NOMO-1 treated with dmso at 0.1 percent for 144 hours (cell line): ENCODE results near the gene PTPRN2.

Experiments used
- DNase-seq: peaks from one replicate; lab custom pipeline; 2025; ENCODE audit not compliant: unreplicated experiment; lab: John Stamatoyannopoulos, UW

Gene PTPRN2

DNA sequence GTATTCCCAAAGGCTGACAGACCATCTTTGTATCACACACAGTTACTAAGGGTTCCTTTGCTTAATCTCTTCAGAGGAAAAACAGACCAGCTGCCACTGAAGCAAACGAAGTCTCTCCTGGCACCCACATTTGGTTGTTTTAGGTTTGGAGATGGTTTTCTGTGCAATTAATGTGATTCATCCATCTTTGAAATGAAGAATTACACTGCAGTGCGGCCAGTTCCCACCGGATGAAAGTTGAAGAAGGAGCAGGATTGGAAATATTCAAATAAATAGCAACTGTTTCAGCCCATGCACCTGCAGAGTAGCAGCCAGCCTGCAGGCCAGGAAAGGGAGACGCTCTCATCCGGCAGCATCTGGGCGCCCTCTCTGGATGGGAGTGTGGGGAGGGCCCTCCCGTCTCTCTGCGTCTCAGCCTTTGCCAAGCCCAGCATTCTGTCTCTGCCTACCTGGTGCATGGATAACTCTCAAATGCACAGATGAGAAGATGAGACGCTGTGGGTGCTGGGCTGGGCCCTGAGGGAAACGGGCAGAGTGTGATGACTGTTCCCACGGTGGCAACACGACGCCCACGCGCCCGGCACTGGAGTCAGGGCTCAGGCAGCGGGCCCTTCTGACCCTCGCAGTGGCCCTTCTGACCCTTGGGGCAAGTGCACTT is 214.0 kb downstream of the PTPRN2 start:
- no peak for DNase-seq

DNA sequence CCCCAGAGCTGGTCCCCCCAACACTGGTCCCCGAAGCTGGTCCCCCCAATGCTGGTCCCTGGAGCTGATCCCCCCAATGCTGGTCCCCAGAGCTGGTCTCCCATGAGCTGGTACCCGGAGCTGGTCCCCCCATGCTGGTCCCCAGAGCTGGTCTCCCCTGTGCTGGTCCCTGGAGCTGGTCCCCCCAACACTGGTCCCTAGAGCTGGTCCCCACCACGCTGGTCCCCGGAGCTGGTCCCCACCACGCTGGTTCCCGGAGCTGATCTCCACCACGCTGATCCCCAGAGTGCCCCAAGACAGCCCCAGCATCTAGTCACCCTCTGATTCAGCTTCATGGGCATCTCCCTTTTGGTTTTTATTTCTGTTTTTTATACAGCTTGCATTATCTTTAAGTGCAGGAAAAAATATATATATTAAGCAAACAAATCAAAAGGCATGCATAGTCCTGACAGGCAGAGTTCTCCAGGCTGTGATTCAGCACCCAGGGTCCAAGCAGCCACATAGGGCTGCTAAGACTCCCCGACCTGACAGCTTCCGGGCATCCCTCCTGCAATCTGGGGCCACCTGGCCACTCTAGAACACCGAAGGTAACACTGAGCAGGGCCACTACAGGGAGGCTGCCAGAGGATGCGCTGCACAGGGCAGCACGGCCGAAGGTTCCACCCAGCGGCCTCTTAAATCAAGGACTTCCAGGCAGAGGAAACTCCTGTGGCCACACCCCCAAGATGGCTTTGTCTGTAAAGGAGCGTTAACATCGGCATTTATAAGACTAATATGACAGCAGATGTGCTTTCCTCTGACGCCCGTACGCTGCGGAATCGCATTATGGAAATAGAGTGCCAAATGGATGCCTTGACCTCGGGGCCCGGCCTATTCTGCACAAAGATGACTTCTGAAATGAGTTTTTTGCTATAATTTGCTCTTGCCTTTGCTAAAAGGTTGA is 215.0 kb downstream of the PTPRN2 start:
- DNase-seq, result no peak

DNA sequence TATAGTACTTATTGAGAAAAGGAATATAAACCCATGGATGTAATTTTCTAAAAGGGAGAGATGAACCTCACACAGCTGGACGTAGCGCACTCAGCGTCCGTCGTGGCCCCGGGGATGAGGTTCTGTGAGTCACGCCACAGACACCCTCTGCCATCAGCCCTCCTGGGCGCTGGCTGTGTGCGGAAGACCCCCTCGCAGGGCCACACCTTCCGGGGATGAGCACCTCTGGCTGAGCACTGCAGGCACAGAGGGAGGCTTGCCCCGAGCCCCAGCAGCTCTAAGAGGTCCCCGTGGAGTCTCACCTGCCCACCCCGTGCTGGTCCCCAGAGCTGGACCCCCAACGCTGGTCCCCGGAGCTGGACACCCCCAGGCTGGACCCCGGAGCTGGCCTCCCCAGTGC is 215.8 kb downstream of the PTPRN2 start:
- DNase-seq, result no peak

DNA sequence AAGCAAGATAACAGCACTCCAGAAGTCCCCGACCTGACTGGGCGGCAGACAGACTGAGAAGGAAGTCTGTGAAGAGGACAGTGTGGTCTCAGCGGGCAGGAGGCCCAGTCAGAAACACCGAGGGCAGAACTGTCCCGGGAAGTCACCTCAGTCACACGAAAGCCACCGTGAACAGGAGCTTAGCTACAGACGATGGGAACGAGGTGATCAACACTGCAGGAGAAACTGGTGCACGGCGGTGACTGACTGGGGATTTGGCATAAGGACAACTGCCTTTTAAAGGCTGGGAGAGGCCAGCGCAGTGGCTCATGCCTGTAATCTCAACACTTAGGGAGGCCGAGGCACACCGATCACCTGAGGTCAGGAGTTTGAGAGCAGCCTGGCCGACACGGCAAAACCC is 217.8 kb downstream of the PTPRN2 start:
- no peak for DNase-seq

DNA sequence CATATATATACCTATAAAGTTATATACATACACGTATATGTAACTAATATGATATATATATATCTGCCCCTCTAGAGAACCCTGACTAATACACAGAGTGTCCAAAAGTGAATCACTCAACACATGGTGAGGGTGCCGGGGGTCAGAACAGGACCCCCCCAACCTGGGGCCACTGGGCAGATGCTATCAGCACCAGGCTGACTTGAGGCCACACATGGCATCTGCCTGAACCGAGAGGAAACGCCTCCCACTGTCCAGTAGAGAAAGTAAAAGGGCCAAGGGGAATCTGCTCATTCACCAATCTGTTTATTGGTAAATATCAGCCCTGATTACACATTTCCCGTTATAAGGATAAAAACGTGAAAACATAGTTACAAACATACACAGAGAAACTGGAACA is 218.3 kb downstream of the PTPRN2 start:
- no peak for DNase-seq

DNA sequence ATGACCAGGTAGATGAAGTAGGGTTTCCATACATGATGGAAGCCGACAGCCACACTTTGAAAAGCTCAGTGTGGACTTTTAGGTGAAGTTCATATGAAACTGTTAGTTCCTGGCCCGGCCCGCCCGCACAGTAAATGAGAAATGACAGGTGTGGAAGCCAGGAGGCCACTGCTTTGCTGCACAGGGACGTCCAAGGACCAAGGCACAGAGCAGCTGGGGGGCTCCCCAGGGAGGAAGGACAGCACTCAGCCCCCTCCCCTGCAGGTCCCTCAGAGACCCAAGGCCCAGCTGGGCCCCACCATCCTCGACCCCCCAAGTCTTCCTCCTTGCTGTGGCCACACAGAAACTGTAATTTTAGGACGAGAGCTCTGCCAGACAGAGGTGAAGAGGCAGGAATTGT is 219.2 kb downstream of the PTPRN2 start:
- no peak for DNase-seq

DNA sequence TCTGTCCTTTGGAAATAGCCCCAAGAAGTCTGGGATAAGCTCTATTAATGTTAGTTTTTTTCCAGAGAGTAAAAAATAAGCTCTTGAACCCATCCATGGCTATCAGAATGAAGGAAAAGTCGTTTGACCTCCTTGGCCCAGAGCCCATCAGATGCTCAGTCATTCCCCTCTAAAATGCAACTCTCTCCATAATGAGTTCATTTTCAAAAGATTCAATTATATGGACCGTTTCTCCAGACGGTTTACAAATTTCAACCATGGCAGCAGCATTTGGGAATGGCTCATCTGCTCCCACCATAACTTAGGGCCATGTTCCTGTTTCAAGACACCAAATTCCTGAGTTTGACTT is 220.0 kb downstream of the PTPRN2 start:
- DNase-seq, result no peak

DNA sequence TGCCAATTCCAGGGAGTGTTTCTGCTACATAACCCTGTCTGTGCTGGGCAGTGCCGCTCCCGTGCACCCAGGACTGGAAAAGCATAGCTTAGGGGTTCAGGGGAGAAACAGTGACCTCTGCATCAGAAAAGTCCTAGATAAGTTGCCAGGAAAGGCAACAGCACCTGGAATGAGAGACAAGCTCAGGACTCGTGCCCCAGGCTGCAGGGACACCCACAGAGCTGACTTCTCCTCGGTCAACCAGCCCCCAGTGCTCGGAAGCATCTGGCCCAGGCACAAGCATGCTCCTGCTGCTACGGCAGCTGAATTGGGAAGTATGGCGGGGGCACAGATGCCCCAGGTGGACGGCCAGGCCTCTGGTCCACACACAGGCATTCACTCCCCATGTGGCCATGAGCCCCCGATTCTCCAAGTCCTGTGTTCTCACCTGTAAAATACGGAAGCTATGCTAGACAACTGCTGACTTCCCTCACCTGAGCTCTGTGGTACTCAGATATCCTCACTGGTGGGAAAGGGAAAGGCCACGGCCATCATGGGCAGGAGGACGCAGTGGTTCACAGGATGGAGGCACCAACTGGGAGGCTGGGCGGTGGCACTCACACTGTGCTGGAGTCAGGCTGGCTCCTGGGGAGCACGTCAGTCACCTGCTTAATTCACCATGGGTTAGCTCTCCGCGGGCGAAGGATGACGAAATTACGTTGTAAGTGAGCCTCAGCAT is 220.5 kb downstream of the PTPRN2 start:
- no peak for DNase-seq

DNA sequence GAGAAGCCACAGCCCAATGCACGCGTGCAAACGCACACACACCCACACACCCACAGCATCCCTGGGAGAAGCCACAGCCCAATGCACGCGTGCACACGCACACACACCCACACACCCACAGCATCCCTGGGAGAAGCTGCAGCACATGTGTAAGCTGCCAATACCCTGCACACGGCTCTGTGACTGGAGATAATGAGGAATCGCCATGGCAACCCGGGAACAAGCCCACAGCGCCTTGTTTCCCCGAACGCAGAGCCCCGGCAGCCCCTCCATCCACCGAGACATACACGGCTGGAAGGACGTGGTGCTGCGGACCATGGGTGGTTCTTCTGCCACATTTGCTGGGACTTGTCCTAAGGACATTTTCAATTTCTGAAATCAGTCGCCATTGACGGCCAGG is 221.3 kb downstream of the PTPRN2 start:
- no peak for DNase-seq

DNA sequence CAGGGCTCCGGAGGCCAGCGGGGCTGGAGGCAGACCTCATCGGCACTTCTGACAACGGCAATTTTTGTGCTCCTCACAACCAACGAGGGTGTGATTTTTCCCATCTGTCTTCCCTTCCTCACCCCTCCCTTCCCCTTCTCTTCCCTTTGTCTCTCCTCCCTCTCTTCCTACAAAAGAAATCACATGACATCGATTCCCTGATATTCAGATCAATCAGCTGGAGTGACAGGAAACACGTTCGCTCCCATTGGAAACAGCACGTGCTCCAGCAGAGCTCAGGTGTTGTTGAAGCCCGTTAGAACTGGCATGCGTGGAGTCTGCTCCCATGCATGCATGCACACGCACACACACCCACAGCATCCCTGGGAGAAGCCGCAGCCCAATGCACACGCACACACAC is 222.4 kb downstream of the PTPRN2 start:
- DNase-seq, result no peak

DNA sequence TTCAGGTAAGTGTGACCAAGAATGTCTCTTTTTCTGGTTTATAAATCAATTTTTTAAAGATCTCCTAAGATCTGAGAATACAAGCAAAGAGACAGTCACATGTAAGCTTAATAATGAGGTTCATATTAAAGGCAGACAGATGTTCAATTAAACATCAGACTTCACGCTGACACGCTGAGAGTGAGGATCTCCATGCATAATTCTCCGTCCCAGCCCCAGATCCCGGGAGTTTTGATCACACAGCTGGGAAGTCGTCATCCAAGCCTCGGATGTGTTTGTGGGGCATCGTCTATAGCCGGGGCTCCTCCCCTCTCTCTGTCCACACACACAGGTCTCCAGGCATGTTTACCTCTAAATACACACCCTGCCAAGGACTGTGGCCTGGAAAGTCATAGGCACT is 223.2 kb downstream of the PTPRN2 start:
- DNase-seq, result no peak

DNA sequence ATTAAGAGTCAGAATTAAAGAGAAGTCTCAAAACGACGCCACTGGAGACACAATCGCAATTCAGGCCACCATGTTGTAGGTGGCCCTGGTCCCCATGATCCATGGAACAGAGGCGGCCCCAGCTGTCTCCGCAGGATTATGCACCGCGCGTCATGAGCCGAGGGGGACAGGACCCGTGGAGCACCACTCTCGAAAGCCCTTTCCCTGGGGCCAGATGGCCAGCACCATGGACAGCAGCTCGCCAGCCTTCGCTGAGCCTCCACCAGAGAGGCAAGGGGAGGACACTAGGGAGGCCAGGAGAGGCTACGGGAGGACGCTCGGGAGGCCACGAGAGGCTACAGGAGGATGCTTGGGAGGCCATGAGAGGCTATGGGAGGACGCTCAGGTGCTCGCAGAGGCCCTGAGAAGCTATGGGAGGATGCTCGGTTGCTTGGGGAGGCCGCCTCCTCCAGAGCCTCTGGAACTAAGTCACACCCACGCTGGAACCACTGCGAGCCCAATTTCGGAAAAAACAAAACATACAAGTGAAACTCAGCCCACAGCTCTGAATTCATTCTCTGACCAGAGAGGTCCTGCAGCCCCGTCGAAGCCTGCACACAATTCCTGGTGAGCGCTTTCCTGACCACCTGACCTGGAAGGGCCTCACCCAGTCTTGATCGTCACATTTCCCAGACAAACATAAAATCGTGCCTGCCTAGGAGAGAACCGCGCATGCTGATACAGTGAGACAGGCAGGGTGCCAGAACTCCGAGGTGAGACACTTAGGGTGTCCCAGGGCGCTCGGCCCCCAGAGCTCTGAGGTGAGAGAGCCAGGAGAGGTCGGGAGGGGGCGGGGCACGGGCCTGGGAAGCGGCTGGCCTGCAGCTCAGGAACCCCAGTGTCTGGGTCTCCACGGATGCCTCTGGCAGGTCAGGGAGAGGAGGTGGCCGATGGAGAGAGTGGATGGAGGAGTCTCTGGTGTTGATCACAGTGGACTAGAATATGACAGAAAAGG is 224.4 kb downstream of the PTPRN2 start:
- no peak for DNase-seq

DNA sequence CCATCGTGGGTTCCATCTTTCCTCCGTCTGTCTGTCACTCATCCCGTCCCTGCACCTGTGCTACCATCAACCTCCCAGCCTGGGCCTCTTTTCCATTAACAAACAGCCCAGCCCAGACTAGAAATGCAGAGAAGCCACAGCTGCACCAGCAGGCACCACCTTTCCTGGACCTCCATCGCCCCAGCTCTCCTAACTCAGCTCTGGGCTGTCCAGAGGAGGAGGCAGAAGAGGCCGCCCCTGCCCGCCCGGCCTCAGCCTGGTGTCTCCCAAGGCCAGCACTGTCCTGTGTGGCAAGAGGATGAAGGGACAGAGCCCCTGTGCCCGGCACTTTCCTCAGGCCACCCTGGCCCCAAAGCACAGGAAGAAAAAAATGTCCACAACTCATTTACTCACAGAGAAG is 225.6 kb downstream of the PTPRN2 start:
- DNase-seq, result no peak

DNA sequence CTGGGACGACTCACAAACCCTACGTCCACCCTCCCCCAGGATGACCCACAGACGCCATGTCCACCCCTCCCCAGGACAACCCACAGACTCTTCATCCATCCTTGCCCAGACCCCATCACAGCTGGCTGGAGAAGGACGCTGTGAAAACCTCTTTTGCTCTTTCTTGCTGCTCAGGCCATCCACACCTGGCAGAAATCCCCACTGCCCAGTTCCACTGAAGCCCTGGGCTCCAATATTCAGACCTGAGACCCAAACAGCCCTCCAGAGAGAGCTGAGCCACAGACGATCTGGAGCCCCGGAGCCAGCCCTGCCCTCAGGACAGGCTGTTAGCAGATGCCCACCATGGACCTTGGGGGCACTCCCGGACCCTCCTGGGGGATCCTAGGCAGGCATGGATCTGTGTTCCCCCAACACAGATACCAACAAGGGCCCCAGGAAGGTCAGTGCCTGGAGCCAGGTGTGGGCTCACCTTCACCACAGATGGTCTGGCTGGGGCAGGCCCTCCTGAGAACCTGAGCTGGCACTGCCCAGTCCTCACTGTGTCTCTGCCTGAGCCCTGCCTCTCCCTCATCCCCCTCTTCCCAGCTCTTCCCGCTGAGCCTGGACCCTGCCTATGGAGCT is 226.2 kb downstream of the PTPRN2 start:
- no peak for DNase-seq

DNA sequence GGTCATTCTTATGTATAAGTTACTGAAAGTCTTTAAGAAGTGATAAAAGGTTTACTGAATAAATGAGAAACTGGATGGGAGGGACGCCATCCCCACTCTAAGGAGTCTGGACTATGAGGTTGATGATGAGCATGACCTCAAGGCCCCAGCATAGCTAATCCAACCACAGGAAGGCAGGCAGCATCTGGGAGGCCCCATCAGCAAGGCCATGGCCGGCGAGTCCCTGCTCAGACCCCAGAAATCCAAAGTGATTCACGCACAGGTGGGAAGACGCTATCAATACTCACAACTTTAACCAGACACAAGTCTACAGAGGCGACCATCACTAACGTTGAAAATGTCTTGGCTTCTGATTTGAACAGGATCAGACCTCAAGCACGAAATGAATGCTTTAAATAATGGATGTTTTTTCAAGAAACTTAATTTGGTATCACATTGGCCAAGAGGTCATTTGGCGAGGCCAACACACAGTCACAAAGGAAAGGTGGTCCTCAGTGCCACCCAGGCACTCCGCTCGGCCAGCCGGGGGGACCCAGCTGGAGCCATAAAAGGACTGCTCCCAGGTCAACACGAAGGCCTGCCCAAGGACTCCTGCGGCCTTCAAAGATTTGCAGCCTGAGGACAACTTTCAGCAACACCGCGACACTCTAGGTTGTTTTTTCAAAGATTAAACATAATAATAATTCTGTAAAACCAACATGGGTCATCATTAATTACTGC is 228.5 kb downstream of the PTPRN2 start:
- DNase-seq, result no peak

DNA sequence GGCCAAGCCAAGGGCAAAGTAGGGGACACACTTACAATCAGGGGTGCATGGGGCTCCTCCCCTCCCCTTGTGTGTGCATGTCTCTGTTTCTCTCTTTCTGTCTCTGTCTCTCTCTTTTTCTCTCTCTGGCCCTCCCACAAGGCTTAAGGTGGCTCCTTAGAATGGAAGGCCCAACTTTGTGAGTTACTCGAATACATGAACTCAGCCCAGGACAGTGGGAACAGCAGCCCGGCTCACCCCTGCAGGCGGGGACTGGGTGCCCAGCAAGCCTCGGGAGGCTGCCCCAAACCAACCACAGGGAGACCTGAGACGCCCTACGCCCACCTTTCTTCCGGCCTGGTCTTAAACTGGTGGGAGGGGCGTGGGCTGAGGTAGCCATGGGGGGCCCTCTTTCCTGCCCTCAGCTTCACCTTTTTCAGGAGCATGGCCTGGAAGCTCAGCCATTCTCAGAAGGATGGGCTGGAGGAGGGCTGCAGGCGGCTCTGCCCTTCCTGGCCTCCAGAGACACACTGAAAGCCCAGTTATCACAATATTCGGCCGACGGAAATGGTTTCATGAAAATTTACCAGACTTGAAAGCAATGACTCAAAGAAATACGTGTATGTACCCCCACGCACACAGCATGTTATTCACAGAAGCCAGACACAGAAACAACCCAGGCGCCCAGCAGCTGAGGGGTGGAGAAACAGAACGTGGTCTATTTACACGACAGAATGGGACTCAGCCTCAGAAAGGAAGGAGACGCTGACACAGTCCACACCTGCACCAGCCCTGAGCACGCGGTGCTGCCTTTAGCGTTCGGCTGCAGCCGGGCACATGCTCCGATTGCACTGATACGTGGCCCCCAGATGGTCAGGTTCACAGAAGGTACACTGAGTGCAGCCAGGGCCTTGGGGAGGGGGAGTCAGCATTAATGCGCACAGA is 229.5 kb downstream of the PTPRN2 start:
- DNase-seq, result no peak

DNA sequence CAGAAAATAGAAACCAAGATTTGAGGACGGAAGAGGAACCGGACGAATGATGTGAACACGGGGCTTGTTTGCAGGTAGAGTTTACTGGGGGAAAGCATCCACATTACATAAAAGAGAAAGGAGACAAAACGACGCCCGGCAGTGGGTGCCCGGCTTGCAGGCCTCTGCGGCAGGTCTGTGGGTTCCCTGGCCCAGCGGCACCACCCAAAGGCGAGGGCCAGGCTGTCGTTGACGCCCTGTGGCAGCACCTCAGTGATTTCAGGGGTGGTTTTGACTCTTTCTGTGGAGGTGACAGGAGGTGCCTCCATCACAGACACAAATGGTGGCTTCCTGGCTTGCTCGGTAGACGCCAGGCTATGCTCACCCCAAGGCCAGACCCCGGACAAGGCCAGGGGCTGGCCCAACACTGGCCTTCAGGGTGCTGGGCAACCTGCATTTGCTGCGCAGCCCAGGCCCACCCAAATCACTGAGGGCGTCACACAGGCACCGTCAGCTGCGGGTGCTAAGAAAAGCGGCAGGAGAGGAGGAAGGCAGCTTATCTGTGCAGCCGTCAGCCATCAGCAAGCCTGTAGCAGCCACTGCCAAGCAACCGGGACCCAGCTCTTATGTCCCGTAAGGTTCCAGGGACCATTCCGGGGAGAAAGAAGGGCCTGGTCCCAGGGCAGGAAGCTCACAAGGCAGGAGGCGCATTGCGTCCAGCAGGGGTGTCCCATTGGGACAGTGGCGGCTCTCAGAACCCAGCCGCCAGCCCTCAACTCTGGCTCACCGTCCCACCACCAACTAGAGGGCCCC is 230.3 kb downstream of the PTPRN2 start:
- no peak for DNase-seq

DNA sequence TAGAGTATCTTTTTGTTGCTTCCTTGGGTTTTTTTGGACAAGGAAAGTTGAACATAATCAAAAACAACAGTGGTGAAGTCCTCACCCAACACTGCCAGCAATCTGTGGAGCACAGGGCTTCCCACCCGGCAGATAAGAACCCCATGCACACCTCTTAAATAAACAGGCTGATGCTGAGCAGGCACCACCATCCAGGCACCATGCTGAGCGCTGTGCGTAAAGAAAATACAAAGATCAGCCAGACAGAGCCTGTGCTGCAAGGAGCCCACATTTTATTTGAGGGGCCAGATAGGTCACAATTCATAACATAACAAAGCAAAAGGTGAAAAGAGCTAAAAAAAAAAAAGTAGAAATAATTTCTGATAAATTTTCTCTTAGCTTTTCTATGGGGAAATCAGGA is 231.2 kb downstream of the PTPRN2 start:
- no peak for DNase-seq
